ENCODE data around the gene KRT8.

KRT8 gene

DNA sequence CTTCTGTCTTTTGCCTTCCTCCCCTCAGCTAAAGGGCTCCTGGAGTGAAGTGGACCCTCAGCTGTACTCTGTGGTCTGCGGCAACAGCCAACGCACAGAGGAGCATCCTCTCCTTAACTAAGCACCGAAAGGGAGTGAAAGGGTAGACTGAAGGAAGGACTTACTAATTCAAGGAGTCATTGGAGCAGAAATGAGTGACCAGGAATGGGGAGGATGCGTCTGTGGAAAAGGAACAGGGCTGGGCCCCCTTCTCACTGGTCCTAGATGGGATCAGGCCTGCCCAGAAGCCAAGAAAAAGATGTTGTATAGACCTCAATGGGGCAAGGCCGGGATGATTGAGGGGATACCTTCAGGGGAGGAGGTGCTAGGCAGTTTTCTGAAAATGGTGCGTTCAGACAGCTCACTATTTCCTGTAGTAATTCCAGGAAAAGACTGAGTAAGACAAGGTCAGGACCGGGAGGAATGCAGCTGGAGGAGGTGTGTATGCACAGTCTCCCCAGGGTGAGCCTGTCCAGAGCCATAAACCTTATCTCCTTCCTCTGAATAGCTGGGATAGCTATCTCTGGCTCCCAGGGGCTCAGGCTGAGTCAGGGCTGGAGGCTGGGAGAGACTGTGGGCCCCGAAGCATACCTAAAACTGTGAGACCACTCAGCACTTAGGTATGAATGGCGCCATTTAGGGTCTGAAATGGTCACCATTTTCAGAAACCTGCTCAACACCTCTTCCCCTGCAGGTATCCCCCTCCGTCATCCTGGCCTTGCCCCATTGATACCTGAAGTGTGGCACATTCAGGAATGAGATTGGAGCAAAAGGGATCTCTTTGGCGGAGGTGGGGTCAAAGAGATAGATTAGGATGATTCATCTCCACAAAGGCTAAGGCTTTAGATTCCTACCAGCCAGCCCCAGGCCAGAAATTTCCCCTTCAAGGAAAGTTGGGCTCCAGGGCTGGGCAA is 20.2 kb upstream of the KRT8 start:
- no peak for DNase-seq

DNA sequence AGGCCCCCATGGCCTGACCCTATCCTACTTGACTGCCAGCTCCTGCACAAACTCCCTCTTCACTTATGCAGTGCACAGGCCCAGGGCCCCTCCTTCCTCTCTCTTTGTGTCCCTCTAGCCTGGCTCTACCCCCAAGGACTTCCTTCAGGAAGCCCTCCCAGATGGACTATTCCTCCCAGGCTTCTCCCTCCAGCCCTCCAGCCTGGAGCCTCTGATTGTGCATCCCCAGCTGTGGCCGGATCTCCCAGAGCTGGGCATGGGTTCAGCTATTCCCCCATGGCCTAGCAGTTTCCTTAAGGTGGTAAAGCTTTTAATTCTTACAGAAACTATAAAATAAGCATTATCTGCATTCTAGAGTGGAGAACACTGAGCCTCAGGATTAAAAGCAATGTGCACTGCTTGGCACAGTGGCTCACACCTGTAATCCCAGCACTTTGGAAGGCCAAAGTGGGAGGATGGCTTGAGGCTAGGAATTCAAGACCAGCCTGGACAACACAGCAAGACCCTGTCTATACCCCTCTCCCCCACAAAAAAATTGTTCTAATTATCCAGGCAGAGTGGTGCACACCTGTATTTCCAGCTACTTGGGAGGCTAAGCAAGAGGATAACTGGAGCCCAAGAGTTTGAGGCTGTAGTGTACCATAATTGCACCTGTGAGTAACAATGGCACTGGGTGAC is 16.8 kb upstream of the KRT8 start:
- DNase-seq, result no peak

DNA sequence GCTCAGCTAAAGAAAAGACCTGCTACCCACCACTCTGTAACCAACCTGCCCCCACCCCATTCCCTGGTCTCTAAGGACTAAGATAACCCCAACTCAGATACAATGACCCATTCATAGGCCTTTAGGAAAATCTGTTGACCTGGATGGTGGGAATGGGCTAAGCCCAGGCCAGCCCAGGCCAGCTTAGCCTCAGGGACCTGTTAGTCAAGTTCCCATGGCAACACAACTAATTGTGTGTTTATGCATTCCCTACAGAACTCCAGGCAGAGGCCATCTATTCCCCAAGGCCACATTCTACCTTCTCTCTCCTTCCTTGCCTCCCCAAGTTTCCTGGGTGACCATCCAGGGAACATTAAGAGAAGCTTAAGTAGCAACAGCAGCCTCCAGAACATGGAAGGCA is 16.1 kb upstream of the KRT8 start:
- no peak for DNase-seq

DNA sequence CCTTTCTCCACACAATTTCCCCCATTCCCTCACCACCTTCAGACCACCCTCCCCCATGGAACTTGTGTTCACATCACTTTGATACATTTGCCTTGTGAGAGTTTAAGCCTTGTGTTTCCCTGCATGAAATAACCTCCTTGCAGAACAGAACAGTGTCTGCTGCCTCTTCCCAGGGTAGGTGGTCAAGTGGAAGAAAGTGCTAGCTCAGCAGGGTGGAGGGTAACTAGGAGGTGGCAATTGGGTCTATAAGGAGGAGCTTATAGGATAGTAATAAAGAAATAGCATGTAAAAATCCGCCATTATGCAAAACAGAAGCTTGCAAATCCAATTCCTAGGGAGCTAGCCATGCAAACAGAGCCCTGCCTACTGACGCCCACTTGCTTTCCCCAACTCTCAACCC is 13.9 kb upstream of the KRT8 start:
- DNase-seq, result no peak

DNA sequence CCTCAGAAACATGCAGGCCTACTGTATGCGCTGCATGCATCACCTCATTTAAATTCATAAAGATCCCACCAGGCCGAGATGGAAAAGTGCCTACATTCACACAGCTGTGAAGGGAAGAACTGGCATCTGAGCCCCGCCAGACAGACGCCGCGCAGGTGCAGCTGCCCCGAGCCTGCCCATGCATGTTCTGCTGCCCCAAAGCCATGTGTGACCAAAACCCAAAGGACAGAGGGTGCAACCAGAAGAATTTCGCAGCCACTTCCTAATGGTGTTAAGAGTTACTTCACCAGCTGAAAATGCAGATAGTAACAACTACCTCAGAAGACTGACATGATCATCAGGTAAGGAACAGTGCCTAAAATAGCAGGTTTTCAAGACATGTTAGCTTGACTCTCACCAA is 13.5 kb upstream of the KRT8 start:
- DNase-seq, result no peak

DNA sequence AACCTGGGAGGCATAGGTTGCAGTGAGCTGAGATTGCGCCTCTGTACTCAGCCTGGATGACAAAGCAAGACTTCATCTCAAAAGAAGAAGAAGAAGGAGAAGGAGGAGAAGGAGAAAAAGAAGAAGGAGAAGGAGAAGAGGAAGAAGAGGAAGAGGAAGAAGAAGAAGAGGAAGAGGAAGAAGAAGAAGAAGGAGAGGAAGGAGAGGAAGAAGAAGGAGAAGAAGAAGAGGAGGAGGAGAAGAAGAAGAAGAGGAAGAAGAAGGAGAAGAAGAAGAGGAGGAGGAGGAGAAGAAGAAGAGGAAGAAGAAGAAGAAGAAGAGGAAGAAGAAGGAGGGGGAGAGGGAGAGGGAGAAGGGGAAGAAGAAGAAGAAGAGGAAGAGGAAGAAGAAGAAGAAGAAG is 12.9 kb upstream of the KRT8 start:
- DNase-seq, result no peak

DNA sequence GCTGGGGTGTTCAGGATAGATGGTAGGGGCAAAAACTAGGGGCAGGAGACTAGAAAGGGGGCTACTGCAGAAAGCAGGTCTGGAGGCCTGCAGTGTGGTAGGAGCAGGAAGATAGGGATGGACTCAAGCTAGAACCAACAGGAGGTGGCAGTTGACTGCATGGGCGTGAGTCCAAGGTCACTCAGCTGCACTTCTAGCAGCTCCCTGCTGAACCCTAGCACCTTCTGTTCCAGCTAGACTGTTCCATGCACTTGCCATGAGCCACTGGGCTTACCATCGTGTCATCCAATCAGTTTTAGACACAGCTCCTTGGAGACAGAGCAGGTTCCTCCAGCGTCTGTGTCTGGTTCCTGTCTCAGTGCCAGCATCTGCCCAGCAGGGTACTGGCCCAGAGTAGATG is 11.3 kb upstream of the KRT8 start:
- no peak for DNase-seq

DNA sequence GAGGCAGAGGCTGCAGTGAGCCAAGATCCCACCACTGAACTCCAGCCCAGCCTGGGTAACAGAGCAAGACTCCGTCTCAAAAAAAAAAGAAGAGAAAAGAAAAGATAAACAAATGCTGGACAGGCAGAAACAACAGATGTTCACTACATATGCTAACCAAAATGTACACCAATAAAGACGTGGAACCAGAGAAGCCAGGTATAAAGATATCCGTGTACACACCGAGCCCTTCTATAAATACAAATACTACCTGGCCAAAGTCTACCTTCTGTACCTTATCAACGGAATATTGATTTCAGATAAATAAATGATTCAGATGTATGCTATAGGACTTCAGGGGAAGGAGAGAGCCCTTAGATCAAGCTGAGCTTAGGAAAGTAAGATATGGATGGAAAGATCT is 10.8 kb upstream of the KRT8 start:
- no peak for DNase-seq

DNA sequence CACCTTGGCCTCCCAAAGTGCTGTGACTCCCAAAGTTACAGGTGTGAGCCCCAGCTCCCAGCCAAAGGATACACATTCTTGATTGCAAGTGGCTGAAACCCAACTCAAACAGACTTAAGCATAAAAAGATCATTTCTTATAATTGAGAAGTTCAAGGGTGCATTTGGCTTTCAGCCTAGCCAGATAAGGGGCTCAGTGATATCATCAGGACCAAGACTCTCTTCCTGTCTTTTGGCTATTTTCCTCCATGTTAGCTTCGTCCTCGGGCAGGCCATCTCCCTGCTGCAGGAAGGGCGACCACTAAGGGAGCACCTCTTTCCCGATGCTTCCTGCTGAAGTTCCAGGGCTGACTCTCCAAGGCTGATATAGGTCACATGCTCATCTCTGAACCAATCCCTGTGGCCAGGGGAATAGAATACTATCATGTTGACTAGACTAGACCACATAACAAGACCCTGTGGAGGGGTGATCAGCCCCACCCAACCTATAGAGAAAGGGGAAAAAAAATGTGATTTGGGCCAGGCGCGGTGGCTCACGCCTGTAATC is 9.8 kb upstream of the KRT8 start:
- no peak for DNase-seq

DNA sequence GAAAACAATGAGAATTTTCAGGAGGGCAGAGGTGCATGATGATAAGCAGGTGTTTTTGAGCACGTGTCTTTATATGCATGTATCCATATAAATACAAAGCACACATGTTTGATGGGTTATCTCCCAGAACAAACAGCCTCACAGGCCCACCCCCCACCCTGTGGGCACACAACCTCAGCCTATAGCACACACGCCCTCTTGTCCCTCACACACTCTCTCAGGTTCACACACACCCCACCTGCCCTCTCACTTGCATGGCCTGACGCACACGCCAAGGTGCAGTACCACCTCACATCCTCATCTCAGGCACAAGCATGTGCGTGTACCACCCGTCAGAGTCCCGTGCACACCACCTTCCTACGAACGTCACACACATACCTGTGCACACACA is 8.6 kb upstream of the KRT8 start:
- no peak for DNase-seq

DNA sequence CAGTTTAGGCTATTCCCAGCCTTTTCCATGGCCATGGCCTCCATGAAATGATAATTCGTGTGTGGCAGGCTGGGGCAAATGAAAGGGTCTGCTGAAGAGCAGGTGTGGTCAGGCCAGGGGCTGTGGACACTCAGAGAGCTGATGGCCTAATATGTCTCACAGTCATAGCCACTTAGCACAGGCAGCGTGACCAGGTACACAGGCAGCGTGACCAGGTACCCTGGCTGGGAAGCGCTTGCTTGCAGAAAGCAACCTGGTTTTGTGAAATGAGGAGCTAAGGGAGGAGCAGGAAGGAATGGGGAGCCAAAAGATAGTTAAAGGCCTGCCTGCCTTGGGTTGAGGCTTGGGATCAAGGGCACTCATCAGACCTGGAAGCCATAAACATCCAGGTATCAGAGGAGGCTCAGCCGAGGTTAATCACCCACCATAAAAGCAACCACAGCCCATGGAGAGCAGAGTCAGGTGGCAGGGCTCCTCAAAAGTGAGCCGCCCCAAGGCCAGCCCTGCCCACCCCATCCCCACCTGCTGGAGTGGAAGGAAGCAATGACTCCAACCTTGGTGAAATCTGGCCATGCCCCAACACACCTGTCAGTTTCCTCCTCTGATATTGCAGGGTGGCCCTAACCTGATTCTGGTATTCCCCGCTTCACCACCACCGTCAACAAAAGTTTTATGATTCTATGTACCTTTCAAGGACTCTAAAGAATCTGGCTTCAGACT is 8.0 kb upstream of the KRT8 start:
- no peak for DNase-seq

DNA sequence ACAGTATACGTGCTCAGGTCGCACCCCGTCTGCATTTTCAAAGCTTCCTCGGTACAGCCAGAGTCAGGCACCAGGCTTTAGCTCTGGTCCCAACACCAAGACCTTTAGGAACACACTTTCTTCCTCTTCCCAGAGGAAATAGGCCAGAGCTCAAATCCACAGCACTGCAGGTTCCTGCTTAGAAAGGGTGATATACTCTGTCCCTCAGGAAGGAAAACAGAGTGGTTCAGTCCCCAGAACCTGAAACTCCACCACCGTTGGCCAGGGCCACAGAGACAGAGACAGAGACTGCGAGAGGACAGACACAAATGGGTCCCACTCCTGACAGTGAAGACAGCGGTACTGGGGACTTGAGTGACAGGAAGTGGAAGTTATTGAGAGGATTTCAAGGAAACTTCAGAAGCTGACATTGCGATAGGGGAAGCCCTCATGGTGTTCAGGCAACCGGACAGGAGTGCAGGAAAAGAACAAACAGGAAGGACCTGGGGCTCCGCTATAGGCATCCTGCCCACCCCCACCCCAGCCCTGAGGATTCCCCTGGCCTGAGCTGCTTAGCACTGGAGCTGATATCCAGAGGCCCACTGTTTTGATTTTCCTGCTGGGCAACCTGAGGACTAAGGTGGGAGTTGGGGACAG is 5.5 kb upstream of the KRT8 start:
- DNase-seq, result no peak

DNA sequence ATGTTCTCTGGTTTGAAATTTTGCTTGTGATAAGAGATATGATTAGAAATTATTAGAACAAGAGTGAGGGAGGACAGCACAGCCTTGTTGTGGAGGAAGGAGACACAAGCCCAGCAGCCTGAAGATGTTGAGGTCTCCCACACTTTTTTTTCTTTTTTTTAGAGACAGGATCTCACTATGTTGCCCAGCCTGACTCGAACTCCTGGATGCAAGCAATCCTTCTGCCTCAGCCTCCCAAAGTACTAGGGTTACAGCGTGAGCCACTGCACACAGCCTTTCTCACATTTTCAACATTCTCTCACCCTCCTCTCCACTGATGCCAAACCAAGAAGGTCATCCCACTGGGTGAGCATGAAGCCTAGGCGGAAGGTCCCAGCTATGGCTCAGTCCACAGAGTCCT is 4.9 kb upstream of the KRT8 start:
- no peak for DNase-seq

DNA sequence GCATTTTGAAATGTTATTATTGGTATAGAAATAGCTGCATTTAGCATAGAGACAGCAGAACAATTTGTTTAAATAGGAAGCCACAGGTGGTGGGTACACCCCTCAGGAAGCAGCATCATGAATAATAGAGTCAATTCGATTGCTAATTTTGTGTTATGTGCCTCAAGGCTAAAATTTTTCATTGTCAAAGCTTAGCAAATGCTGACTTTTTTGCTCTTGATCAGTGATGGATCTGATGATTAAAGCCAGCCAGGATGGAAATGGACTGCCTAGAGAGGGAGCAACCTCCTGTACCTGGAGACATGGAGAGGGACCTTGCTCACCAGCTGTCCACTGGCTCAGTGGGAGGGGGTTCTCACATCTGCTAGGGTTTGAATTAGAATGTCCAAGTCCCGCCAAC is 4.5 kb upstream of the KRT8 start:
- no peak for DNase-seq

DNA sequence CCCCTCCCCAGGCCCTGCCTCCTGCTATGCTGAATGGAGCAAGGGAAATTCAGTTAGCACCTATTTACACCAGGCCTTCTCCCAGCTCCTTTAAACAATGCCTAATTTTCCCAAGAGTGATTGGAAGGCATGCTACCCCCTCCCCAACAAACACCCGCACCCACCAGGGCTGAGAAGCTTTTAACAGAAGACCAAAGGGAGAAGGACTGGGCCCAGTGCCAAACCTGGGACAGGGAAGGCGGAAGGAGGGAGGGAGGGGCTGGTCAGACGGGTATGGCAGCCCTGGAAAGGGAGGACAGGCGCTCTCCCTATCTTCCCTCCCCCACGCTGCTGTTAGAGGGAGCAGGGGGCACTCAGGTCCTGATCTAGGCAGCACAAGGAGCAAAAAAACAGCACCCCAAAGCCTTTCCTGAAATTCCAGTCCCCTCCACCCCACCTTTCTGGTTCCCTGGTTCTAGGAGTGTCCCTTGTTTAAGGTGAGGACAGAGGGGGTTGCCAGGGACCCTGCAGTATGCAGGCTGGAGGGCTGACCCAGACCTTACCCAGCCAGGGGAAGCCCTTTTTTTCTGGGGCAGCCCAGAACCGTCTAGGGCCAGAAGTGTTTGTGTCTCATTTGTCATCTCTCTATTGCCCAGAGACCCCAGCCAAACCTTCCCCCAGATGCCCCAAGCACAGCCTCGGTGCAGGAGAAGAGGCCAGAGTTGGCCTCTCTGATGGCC is 2.4 kb upstream of the KRT8 start:
- DNase-seq, result no peak

DNA sequence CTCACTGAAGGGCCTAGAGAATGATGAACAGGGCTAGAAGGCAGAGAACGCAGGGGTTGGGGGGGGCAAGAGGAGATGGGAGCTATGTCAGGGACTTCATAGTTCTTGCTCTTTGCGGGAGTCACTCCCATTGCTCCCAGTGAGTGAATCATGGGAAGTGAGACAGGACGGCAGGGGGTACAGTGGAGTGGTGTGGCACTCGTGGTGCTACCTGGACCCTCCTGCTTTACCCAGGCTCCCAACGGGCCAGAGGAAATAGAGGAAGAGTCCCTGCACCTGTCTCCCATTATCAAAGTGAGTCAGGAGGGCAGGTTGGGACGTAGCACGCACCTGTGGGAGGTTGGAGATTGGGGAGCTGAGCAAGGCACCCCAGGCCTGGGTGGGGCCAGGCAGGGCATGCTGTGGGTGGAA is 1.3 kb upstream of the KRT8 start:
- no peak for DNase-seq

DNA sequence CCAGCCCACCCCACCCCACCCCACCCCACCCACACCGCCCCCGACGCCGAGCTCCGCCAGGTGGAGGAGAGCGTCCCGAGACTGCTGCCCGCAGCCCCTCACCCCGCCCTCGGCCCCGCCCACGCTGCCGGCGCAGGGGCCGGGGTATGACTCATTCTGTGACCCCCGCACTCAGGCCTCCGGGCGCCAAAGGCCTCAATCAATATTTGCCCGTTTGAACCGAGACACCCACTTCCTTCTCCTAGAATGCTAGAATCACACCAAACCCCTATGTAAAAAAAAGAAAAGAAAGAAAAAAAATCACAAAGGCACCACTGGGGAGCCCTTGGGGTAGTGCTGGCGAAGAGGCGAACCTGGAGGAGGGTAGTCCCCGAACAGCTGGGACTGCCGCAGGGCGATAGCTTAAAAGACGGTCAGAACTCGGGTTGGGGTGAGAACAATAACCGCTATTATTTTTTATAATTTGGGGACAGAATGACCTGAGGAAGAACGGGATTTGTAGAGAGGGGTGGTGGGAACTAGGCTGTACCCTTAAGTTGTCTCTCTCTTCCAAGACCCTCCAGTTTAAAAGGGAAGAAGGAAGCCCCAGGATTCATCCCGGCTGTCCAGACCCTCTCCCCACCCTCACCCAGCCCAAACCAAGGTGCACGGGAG is 894 bp downstream of the KRT8 start:
- peak in 1 of 2 donors; percentile 19 for DNase-seq

DNA sequence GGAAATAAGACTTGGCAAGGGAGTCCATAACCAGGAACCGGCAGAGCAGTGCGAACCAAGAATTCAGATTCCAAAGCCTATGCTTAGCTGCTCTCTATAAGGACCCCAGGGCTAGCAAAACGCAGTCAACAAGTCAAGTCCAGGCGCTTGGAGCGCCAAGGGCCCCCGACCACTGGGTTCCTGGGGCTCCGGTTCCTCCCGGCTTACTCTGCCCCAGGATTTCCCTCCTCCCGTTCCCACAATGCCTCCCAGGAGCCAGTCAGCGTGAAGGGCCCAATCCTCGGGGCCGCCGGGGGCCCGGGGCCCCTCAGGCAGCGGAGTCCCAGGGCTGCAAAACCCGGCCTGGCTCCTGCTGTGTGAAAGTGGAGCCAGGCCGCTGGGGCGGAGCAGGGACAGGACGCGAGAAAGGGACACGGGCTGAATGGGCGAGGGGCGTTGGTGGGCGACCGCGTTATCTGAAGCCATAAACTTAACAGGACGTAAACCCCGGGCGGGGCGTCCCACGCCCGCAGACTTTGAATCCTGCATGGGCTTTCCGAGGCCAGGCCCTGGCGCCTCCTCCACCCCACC is 1.5 kb downstream of the KRT8 start:
- peak; percentile 53 to 61 for DNase-seq

DNA sequence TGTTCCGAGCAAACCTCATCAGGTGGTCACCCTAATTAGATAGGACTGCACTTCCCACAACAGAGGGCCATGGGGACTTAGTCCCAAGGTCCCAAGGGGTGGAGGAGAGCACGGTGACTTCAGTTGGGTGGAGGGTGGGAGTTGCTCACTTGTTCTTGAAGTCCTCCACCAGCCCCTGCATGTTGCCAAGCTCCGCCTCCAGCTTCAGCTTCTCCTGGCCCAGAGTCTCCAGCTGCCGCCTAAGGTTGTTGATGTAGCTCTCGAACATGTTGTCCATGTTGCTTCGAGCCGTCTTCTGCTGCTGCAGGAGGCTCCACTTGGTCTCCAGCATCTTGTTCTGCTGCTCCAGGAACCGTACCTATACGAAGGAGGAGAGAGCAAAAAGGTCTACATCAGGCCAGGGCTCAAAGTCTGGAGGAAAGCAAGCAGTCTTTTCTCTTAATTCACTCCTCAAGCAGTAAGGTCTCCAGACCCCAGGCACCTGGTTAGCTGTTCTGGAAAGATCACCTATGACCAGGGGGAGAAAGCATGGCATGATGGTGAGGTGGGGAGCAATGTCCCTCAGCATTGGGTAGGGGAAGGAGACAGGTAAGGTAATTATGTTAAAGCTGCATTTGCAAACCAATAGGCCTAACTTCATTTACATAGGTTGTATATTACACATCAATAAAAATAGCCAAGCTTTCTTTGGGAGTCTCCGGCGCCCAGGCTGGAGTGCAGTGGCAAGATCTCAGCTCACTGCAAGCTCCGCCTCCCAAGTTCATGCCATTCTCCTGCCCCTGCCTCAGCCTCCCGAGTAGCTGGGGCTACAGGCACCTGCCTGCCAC is 2.9 kb downstream of the KRT8 start:
- DNase-seq, result no peak

Data from CD4-positive, alpha-beta T cell treated with Interferon alpha-2 for 1 hour (primary cell).